Suprapubic skin (tissue), 4 donors: ENCODE measurements around the gene CASP9. TPM values are rescaled to one million over a fixed set of nuclear protein-coding genes. Genes with fewer than 3 reads are reported as not detected.
"Not testable (repeated sequence)": the region's sequence is repeated elsewhere in the genome, so short reads cannot be mapped to it uniquely, and the experiment has no call there.

Source experiments
- DNase-seq, 2 donors: peaks; one replicate each; pipeline ENCODE4 v3.0.0-alpha.2; 2019; ENCODE audit warnings: low spot score in 2 of 2
- H3K27ac ChIP-seq: fragments of 200-600 bp; sonication (generic); one replicate; pipeline ENCODE4 v1.5.1; 2019
- H3K27me3 ChIP-seq: fragments of 200-600 bp; sonication (generic); one replicate; pipeline ENCODE4 v1.5.1; 2019
- H3K36me3 ChIP-seq: fragments of 200-600 bp; sonication (generic); one replicate; pipeline ENCODE4 v1.5.1; 2019
- H3K4me1 ChIP-seq: fragments of 200-600 bp; sonication (generic); one replicate; pipeline ENCODE4 v1.5.1; 2019
- H3K4me3 ChIP-seq: fragments of 200-600 bp; sonication (generic); one replicate; pipeline ENCODE4 v1.5.1; 2019; ENCODE audit warnings: mild to moderate bottlenecking
- H3K9me3 ChIP-seq: fragments of 200-600 bp; sonication (generic); one replicate; pipeline ENCODE4 v1.5.1; 2019
- CTCF ChIP-seq, 2 donors: fragments of 200-600 bp in 1 of 2; fragments of 450-650 bp in 1 of 2; sonication (generic) in 1 of 2; IDR thresholded peaks; one replicate each; pipeline ENCODE4 v1.5.1; 2016 to 2019; ENCODE audit warnings: antibody characterized with exemption in 2 of 2, mild to moderate bottlenecking in 1 of 2, moderate library complexity in 1 of 2
- EP300 ChIP-seq: sonication (generic); formaldehyde crosslinking; IDR thresholded peaks from one replicate; pipeline ENCODE4 v1.6.1; 2017; ENCODE audit warnings: antibody characterized with exemption
- POLR2A ChIP-seq, 2 donors: fragments of 450-650 bp; IDR thresholded peaks; one replicate each; pipeline ENCODE4 v1.6.1; 2017; ENCODE audit warnings: antibody characterized with exemption in 2 of 2, mild to moderate bottlenecking in 2 of 2, moderate library complexity in 2 of 2
- POLR2AphosphoS5 ChIP-seq, 3 donors: sonication (generic); formaldehyde crosslinking; IDR thresholded peaks; one replicate each; pipeline ENCODE4 v1.6.1; 2017; ENCODE audit warnings: antibody characterized with exemption in 3 of 3
- WGBS: methylation state at CpG from one replicate; pipeline ENCODE4 v1.1.5; 2018; 5-methylcytosine and 5-hydroxymethylcytosine counted together
- total RNA-seq, 4 donors: library from RNA; depleted of rRNA; stranded (reverse); fragments of >200 nt; gene quantifications; one replicate each; pipeline ENCODE4 v1.1.0, GENCODE V29; 2016

CASP9 gene
- total RNA-seq, 4 donors from 2014 or later: 7.0 to 12.6 (median 9.7) TPM

GRCh38 chr1:15519625-15520024 lies 4.4 kb downstream of the CASP9 start:
- H3K4me1 ChIP-seq: peaks cover 8% of the 10 kb centered on the region
- H3K9me3 ChIP-seq: no peaks in the 10 kb centered on the region
- no peak overlapping the region for H3K4me3 ChIP-seq
- DNase-seq: peak in 1 of 2 donors; percentile 19
- H3K36me3 ChIP-seq: peaks cover 9% of the 10 kb centered on the region
- no peaks in the 10 kb centered on the region for H3K27me3 ChIP-seq
- TF ChIP-seq POLR2AphosphoS5 (IDR thresholded peaks at IDR 0.05): no peak
- WGBS: 94% methylated on average over 3 of the region's 3 CpGs
- H3K27ac ChIP-seq: no peak overlapping the region

GRCh38 chr1:15515022-15515663 lies 8.9 kb downstream of the CASP9 start:
- DNase-seq: peak in 1 of 2 donors; percentile 4
- Histone ChIP-seq H3K4me1 (no peaks in the 10 kb centered on the region), H3K9me3 (no peaks in the 10 kb centered on the region), H3K27me3 (no peaks in the 10 kb centered on the region), H3K36me3 (peaks cover 14% of the 10 kb centered on the region), H3K27ac (no peak overlapping the region), H3K4me3 (no peak overlapping the region)
- 73% methylated on average over 2 of the region's 2 CpGs for WGBS
- no peak for TF ChIP-seq EP300

GRCh38 chr1:15514557-15514956 lies 9.5 kb downstream of the CASP9 start:
- not testable (repeated sequence) for H3K27me3 ChIP-seq, H3K27ac ChIP-seq, H3K9me3 ChIP-seq, H3K4me3 ChIP-seq, H3K4me1 ChIP-seq
- WGBS: 93% methylated on average over 5 of the region's 5 CpGs
- DNase-seq: peak in 1 of 2 donors; percentile 21
- H3K36me3 ChIP-seq: peaks cover 14% of the 10 kb centered on the region

GRCh38 chr1:15513919-15514318 lies 10.1 kb downstream of the CASP9 start:
- H3K36me3 ChIP-seq: peaks cover 14% of the 10 kb centered on the region
- no peak overlapping the region for H3K4me3 ChIP-seq
- no peaks in the 10 kb centered on the region for H3K27me3 ChIP-seq
- TF ChIP-seq CTCF (IDR thresholded peaks at IDR 0.05): no peak
- no peak for TF ChIP-seq POLR2A (IDR thresholded peaks at IDR 0.05)
- TF ChIP-seq POLR2AphosphoS5 (IDR thresholded peaks at IDR 0.05): no peak
- no peak for TF ChIP-seq EP300
- no peak for DNase-seq
- no peaks in the 10 kb centered on the region for H3K4me1 ChIP-seq
- no peak overlapping the region for H3K27ac ChIP-seq
- 96% methylated on average over 3 of the region's 3 CpGs for WGBS
- no peaks in the 10 kb centered on the region for H3K9me3 ChIP-seq

- Histone ChIP-seq H3K27ac (no peak overlapping the region), H3K4me3 (no peak overlapping the region), H3K4me1 (no peaks in the 10 kb centered on the region), H3K9me3 (no peaks in the 10 kb centered on the region), H3K27me3 (no peaks in the 10 kb centered on the region), H3K36me3 (peaks cover 14% of the 10 kb centered on the region)
- TF ChIP-seq POLR2A (IDR thresholded peaks at IDR 0.05) (no peak), CTCF (IDR thresholded peaks at IDR 0.05) (no peak), POLR2AphosphoS5 (IDR thresholded peaks at IDR 0.05) (no peak), EP300 (no peak)
- 77% methylated on average over 4 of the region's 4 CpGs for WGBS
- no peak for DNase-seq
Observed at GRCh38 chr1:15513192-15513591, 10.8 kb downstream of the CASP9 start.

- Histone ChIP-seq H3K4me1 (no peaks in the 10 kb centered on the region), H3K36me3 (peaks cover 13% of the 10 kb centered on the region), H3K9me3 (no peaks in the 10 kb centered on the region), H3K4me3 (no peak overlapping the region), H3K27ac (no peak overlapping the region), H3K27me3 (no peaks in the 10 kb centered on the region)
- no peak for DNase-seq
- TF ChIP-seq CTCF (IDR thresholded peaks at IDR 0.05) (no peak), POLR2A (IDR thresholded peaks at IDR 0.05) (no peak), POLR2AphosphoS5 (IDR thresholded peaks at IDR 0.05) (no peak), EP300 (no peak)
- WGBS: 88% methylated on average over 8 of the region's 8 CpGs
Observed at GRCh38 chr1:15510611-15511405, 13.2 kb downstream of the CASP9 start.
